ENCODE data around the gene SURF2. TPM values are rescaled to one million over a fixed set of nuclear protein-coding genes. Genes with fewer than 3 reads are reported as not detected.

The SURF2 gene
- polyA plus RNA-seq, 1 of the 3 experiments (the other 2 are of a cell fraction), result 46.8 TPM

DNA sequence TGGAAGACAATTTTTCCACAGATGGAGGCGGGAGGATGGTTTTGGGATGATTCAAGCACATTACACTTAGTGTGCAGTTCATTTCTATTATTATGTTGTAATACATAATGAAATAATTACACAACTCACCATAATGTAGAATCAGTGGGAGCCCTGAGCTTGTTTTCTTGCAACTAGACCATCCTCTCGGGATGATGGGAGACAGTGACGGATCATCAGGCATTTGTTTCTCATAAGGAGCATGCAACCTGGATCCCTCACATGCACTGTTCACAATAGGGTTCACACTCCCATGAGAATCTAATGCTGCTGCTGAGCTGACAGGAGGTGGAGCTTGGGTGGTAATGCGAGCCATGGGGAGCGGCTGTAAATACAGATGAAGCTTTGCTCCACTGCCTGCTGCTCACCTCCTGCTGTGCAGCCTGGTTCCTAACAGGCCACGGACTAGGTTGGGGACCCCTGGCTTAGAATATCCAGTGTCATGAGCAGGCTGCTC is 21.4 kb downstream of the SURF2 start (continued):
- TF ChIP-seq REST (IDR thresholded peaks at IDR 0.05; ENCODE audit: low read depth, low read length) (no peak), SIN3A (IDR thresholded peaks at IDR 0.05; ENCODE audit: borderline replicate concordance, low read depth, low read length) (no peak), FOXJ3 (CRISPR knock-in tag; IDR thresholded peaks at IDR 0.05) (no peak)
- TF ChIP-seq, protein P1, sequence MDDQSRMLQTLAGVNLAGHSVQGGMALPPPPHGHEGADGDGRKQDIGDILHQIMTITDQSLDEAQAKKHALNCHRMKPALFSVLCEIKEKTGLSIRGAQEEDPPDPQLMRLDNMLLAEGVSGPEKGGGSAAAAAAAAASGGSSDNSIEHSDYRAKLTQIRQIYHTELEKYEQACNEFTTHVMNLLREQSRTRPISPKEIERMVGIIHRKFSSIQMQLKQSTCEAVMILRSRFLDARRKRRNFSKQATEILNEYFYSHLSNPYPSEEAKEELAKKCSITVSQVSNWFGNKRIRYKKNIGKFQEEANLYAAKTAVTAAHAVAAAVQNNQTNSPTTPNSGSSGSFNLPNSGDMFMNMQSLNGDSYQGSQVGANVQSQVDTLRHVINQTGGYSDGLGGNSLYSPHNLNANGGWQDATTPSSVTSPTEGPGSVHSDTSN (IDR thresholded peaks at IDR 0.05), result no peak

DNA sequence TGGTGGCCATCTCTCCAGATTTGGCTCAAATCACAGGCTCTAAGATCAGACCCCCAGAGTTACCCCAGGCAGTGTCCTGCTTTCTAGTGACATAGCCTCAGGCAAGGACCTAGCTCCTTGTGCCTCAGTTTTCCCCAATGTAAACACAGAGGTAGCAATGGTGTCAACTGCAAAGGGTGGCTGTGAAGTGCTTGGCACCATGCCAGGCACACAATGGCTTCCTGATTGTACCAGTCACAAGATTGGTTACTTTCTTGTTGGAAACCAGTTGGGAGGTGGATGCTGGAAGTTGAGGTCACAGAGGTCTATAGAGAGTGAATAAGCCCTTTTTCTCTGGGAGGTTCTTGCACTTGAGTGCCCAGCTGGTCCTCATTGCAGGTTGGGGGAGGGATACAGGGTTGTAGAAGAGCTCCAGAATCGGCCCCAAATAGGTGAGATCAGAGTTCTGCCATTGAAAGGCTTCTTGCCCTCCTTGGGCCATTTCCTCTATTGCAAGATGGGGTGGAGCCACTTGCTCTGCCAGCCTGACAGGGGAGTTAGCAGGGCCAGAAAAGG is 22.1 kb downstream of the SURF2 start:
- DNase-seq, result no peak
- H3K4me2 ChIP-seq, result no peak overlapping the region
- no peak overlapping the region for H3K27ac ChIP-seq (ENCODE audit: low read depth in 2 of 2, low read length in 1 of 2)
- peaks cover 9% of the 10 kb centered on the region for H3F3A ChIP-seq (replicated peaks; ENCODE audit: insufficient read depth)
- H3K9me2 ChIP-seq, result no peaks in the 10 kb centered on the region
- H3K4me3 ChIP-seq (ENCODE audit: low read depth in 2 of 2, low read length in 1 of 2), result no peak overlapping the region
- H3K9ac ChIP-seq, result no peak overlapping the region
- WGBS (ENCODE audit: low lambda C conversion rate), result 100% methylated on average over 1 of the region's 1 CpG
- TF ChIP-seq GABPA (IDR thresholded peaks at IDR 0.05; ENCODE audit: low read depth), result no peak
- TF ChIP-seq, protein P1 (IDR thresholded peaks at IDR 0.05), result no peak
- no peak for TF ChIP-seq CHD2 (IDR thresholded peaks at IDR 0.05; ENCODE audit: low read length, partially characterized antibody)
- TF ChIP-seq USF2 (IDR thresholded peaks at IDR 0.05; ENCODE audit: borderline replicate concordance, low read depth, low read length), result no peak
- TF ChIP-seq ZBTB33 (IDR thresholded peaks at IDR 0.05; ENCODE audit: borderline replicate concordance, low read depth), result no peak
- no peak for TF ChIP-seq ELF1 (IDR thresholded peaks at IDR 0.05)
- no peak for TF ChIP-seq FOXM1 (IDR thresholded peaks at IDR 0.05; ENCODE audit: low read depth)
- TF ChIP-seq, protein P2, sequence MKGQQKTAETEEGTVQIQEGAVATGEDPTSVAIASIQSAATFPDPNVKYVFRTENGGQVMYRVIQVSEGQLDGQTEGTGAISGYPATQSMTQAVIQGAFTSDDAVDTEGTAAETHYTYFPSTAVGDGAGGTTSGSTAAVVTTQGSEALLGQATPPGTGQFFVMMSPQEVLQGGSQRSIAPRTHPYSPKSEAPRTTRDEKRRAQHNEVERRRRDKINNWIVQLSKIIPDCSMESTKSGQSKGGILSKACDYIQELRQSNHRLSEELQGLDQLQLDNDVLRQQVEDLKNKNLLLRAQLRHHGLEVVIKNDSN (IDR thresholded peaks at IDR 0.05; ENCODE audit: borderline replicate concordance, low read depth), result no peak
- TF ChIP-seq, protein P3, sequence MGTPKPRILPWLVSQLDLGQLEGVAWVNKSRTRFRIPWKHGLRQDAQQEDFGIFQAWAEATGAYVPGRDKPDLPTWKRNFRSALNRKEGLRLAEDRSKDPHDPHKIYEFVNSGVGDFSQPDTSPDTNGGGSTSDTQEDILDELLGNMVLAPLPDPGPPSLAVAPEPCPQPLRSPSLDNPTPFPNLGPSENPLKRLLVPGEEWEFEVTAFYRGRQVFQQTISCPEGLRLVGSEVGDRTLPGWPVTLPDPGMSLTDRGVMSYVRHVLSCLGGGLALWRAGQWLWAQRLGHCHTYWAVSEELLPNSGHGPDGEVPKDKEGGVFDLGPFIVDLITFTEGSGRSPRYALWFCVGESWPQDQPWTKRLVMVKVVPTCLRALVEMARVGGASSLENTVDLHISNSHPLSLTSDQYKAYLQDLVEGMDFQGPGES (IDR thresholded peaks at IDR 0.05; ENCODE audit: low read depth, low read length), result no peak
- no peak for TF ChIP-seq RFX5 (IDR thresholded peaks at IDR 0.05; ENCODE audit: low read length)
- TF ChIP-seq, protein P4, sequence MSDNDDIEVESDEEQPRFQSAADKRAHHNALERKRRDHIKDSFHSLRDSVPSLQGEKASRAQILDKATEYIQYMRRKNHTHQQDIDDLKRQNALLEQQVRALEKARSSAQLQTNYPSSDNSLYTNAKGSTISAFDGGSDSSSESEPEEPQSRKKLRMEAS (IDR thresholded peaks at IDR 0.05; ENCODE audit: low read depth), result no peak
- TF ChIP-seq MXI1 (IDR thresholded peaks at IDR 0.05; ENCODE audit: low read depth, low read length), result no peak
- TF ChIP-seq FOXJ3 (CRISPR knock-in tag; IDR thresholded peaks at IDR 0.05), result no peak
- TF ChIP-seq TAF1 (IDR thresholded peaks at IDR 0.05; ENCODE audit: borderline replicate concordance, low read depth, low read length), result no peak
- TF ChIP-seq NRF1 (IDR thresholded peaks at IDR 0.05; ENCODE audit: low read depth, low read length), result no peak
- H3K4me1 ChIP-seq (ENCODE audit: control insufficient read depth in 1 of 2, insufficient read depth in 2 of 2, low read depth in 1 of 2, low read length in 1 of 2), result peaks cover 5 to 7% of the 10 kb centered on the region in 2 experiments; a peak in 2 of 4 replicates
- peaks cover 17% of the 10 kb centered on the region for H4K20me1 ChIP-seq (ENCODE audit: insufficient read depth)
- POLR2A ChIA-PET, result interaction anchor here (0.6 kb wide), 1 partner anchor 12 kb away, joined by 3 read pairs; no protein-coding TSS in a partner anchor
- H2AFZ ChIP-seq (ENCODE audit: low read depth), result no peak overlapping the region
- CTCF ChIA-PET, result interaction anchor here (1.7 kb wide), 1 partner anchor 108 kb away, joined by 5 read pairs; no protein-coding TSS in a partner anchor
- H3K36me3 ChIP-seq (replicated peaks in 1 of 2; ENCODE audit: control insufficient read depth in 1 of 2, insufficient read depth in 2 of 2, low read length in 1 of 2), result peaks cover 0 to 5% of the 10 kb centered on the region in 2 experiments
- no peaks in the 10 kb centered on the region for H3K9me3 ChIP-seq
- no peaks in the 10 kb centered on the region for H3K27me3 ChIP-seq (ENCODE audit: insufficient read depth)
- peaks cover 27% of the 10 kb centered on the region for H3K79me2 ChIP-seq (ENCODE audit: insufficient read depth)
